A673 (cell line): ENCODE data around the gene RBM14.

Experiments
- CTCF ChIP-seq: fragments of 300-800, 200-600 bp; sonication (generic); conservative IDR thresholded peaks from 2 replicates; pipeline ENCODE4 v1.5.1; 2017; ENCODE audit warnings: low read depth, mild to moderate bottlenecking, antibody characterized with exemption, low read length, moderate library complexity, mixed read lengths
- EZH2 ChIP-seq: fragments of 200-600 bp; sonication (generic); IDR thresholded peaks from 2 replicates; pipeline ENCODE4 v1.6.1; 2017; ENCODE audit warnings: borderline replicate concordance, low read depth, mild to moderate bottlenecking, mixed read lengths, antibody characterized with exemption, low read length; ENCODE audit not compliant: poor library complexity, severe bottlenecking

- TF ChIP-seq EZH2 (no peak), CTCF (no peak)
Observed at GRCh38 chr11:66631883-66632282, 15.5 kb downstream of the RBM14 start.
